GM20000 (cell line): ENCODE measurements around the gene AK5.

Experiments used
- DNase-seq: peaks from one replicate; pipeline ENCODE4 v3.0.0; 2012; ENCODE audit warnings: low spot score
- TF ChIP-seq, protein P1 (sequence below): IDR thresholded peaks from 2 replicates; pipeline ENCODE4 v1.5.1; 2012; ENCODE audit warnings: mild to moderate bottlenecking, control low read depth; ENCODE audit errors: extremely low read depth, missing control alignments

Gene AK5

DNA sequence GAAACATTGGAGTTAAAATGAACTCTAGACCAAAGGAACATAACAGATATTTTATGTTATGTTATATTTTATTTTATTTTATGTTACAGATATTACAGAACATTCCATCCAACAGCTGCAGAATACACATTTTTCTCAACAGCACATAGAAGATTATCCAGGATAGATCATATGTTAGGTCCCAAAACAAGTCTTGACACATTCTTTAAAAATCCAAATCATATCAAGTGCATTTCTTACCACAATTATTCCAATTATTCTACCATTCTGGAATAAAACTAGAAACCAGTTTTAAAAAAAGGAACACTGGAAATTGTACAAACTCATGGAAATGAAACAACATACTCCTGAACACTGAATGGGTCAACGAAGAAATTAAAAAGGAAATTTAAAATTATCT lies 31.7 kb upstream of the AK5 start:
- TF ChIP-seq, protein P1, sequence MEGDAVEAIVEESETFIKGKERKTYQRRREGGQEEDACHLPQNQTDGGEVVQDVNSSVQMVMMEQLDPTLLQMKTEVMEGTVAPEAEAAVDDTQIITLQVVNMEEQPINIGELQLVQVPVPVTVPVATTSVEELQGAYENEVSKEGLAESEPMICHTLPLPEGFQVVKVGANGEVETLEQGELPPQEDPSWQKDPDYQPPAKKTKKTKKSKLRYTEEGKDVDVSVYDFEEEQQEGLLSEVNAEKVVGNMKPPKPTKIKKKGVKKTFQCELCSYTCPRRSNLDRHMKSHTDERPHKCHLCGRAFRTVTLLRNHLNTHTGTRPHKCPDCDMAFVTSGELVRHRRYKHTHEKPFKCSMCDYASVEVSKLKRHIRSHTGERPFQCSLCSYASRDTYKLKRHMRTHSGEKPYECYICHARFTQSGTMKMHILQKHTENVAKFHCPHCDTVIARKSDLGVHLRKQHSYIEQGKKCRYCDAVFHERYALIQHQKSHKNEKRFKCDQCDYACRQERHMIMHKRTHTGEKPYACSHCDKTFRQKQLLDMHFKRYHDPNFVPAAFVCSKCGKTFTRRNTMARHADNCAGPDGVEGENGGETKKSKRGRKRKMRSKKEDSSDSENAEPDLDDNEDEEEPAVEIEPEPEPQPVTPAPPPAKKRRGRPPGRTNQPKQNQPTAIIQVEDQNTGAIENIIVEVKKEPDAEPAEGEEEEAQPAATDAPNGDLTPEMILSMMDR = no peak
- no peak for DNase-seq

DNA sequence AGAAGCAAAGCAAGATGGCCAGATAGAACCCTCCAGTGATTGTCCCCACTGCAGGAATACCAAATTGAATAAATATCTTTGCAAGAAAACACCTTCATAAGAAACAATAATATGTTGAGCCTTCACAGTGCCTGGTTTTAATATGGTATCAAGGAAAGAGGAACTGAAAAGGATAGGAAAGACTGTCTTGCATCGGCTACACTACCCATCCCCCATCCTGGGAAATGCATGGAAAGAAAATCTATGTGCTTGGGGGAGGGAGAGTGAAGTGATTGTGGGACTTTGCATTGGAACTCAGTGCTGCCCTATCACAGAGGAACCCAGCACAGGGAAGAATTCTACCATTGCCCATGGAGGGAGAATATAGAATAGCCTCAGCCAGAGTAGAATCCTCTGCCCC lies 28.6 kb upstream of the AK5 start:
- no peak for DNase-seq
- TF ChIP-seq, protein P1 = no peak

DNA sequence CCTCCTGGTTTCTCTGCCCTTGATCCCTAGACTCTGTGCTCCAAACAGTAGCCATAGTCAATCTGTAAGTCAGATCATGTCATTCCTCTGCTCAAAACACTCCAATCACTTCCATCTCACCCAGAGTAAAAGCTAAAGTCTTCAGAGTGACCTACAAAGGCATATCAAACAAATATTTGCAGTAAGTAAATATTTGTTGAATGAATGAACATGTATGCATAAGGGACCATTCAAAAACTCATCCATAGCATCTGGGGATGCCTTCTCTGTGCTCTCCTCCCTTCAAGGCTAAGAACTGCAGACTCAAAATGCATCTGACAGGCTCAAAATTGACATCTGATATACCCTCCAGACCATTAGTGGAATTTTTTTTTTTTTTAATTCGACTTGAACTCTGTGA lies 18.1 kb upstream of the AK5 start:
- no peak for DNase-seq

DNA sequence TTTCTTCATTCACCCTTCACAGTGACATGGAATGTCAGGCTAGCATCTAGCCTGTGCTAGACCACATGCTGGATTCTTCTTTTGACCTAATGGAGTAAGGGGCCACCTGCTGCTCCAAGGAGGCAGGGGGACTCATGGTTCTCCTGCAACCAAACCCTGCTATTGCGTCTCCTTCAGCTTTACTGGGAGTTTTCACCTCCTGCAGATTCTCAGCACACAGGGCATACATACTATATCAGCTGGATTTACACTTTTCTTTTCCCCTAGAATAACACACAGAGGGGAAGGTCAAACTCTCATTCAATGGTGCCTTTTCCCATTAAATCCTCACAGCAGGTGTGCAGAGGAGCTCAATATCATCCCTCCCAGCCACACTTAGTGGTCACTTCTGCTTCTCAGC lies 16.6 kb upstream of the AK5 start:
- DNase-seq = no peak
- TF ChIP-seq, protein P1 = no peak

More for the DNA sequence above, 18.1 kb upstream of the AK5 start:
- TF ChIP-seq, protein P1 = no peak

DNA sequence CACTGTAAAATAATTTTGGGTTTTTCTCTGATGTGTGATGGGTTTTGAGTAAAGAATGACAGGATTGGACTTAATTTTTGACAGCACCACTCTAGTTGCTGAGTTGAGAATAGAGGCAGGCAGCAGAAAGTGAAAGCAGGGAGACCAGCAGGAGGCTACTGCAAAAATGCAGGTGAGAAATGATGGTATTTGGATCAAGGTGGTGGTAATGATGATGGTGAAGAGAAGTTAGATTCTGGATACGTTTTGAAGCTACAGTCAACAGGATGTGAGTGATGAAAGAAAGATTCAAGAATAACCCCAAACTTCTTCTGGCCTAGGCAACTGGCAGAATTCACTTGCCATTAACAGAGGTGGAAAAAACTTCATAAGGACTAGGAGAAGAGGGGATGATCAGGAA lies 14.8 kb upstream of the AK5 start:
- TF ChIP-seq, protein P1 = no peak
- DNase-seq = no peak

DNA sequence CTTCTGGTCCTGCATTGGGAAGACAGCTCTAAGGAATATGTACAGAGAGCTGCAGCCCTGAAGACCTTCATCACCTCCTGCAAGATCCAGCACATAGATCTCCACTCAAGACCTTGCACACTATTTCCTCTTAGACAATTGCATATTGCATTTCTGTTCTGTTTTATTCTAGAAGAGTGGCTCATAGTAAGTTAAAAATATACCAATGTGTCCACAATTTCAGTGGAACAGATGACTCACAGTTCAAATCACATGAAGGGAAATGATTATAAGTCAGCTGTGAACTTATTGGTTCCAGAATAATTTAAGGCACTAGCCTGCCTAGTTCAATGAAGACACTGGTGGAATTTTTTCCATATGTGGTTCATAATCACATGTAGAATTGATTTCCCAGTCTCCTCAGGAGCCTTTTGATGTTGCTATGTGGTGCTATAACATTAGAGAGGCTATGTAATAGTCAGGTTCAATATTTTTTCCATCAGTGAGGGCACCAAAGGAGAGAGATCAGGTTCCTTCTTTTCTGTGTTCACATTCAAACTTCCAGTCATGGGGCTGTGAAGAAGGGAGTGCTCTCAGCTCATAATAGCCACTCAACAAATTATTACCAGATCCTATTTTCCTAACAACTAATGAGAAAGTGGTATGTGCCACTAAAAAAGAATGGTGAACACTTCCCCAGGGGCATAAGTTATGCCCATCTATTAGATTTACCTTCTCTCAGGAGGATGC lies 9.8 kb upstream of the AK5 start:
- DNase-seq = no peak
- TF ChIP-seq, protein P1 = no peak

DNA sequence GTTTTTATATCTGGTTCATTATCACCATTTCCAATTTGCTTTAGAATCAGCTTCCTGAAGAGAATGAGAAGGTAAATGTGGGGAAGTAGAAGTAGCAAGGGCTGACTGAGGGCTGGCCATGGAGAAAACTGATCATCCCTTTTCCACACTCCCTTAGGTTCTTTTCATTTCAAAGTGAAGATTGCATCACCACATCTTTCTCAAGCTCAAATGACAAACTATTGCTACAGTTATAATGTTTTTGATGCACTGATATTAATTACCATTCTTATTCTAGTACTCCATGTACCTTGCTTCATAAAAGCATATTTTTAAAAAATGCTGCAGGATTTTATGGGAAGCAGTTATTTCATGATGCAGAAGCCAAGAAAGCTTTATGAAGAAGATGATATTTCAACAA lies 7.9 kb upstream of the AK5 start:
- no peak for DNase-seq
- TF ChIP-seq, protein P1 = no peak
